ENCODE data around the gene MACROD1. TPM values are rescaled to one million over a fixed set of nuclear protein-coding genes. Genes with fewer than 3 reads are reported as not detected.
A peak's percentile ranks its signal among the peaks of the same experiment; 100 is the strongest.

MACROD1 gene
- total and polyA plus RNA-seq, 2 of the 13 experiments (the other 11 are each of a cell fraction or from before 2014, with no cell fraction given): 23.1 to 34.5 TPM

DNA sequence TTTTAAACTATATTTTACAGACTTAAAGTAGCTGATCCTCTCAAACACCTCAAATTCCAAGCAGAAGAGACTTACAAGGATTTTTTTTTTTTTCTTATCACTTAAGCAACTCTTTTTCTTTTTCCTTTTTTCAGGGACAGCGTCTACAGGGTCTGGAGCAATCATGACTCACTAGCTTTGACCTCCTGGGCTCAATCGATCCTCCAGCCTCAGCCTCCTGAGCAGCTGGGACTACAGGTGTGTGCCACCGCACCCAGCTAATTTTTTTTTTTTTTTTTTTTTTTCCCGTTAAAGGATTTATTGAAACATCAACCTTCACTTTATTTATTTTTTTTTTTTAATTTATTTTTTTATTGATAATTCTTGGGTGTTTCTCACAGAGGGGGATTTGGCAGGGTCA is 4.5 kb upstream of the MACROD1 start (continued):
- TF ChIP-seq HNRNPK (IDR thresholded peaks at IDR 0.05; ENCODE audit: low read depth, low read length, poor library complexity, severe bottlenecking) (no peak), ZFP62 (CRISPR knock-in tag; IDR thresholded peaks at IDR 0.05) (no peak)

DNA sequence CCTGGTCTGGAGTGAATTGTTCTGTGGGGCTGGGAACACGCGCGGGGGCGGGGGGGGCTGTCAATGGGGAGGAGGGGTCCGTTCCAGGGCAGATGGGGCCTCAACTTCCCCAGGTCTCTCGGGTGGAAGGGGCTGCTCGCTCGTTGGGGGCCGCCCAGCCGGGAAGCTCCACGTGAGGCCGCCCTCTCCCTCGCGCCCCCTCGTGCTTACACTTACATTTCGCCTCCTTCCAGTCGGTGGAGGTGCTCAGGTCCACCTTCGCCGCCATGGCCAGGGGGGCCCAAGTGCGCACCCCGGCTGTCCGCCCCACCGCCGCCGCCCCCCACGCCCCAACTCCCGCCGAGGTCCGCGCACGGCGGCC is 452 bp downstream of the MACROD1 start:
- CTCF ChIA-PET (ENCODE audit: low intra/inter-chr PET ratio, low total read pairs): no interaction called here
- ATAC-seq (peak; percentile 27), FAIRE-seq (no peak), DNase-seq (ENCODE audit: low spot score) (no peak)
- H3K4me3 ChIP-seq (replicated peaks in 1 of 3; ENCODE audit: insufficient read depth in 1 of 3, low read depth in 2 of 3, low read length in 3 of 3): peak overlapping the region; percentile 55 to 94 (median 94); a peak in 5 of 6 replicates
- H3K27me3 ChIP-seq (ENCODE audit: control insufficient read depth in 1 of 2, insufficient read depth in 2 of 2, low read length in 2 of 2): no peaks in the 10 kb centered on the region; a peak in 1 of 5 replicates
- H3K4me1 ChIP-seq (ENCODE audit: insufficient read depth, low read length): peaks cover 42% of the 10 kb centered on the region
- H3K36me3 ChIP-seq (replicated peaks in 1 of 2; ENCODE audit: control insufficient read depth in 1 of 2, insufficient read depth in 2 of 2, low read length in 2 of 2): no peaks in the 10 kb centered on the region
- TF ChIP-seq FLYWCH1 (CRISPR knock-in tag; IDR thresholded peaks at IDR 0.05) (0 out of 2 replicates have a peak, but pooled peaks have one; percentile 54), SIX1 (CRISPR knock-in tag; IDR thresholded peaks at IDR 0.05; ENCODE audit: borderline replicate concordance) (no peak), ETV6 (CRISPR knock-in tag; conservative IDR thresholded peaks at IDR 0.05) (no peak), ZC3H13 (CRISPR knock-in tag; IDR thresholded peaks at IDR 0.05) (0 out of 2 replicates have a peak, but pooled peaks have one; percentile 1), HES4 (CRISPR knock-in tag; IDR thresholded peaks at IDR 0.05; ENCODE audit: borderline replicate concordance) (0 out of 2 replicates have a peak, but pooled peaks have one; percentile 50), NR2F6 (IDR thresholded peaks at IDR 0.05) (no peak), NR2F6 (CRISPR knock-in tag; IDR thresholded peaks at IDR 0.05) (0 out of 2 replicates have a peak, but pooled peaks have one; percentile 2), RFX5 (IDR thresholded peaks at IDR 0.05; ENCODE audit: low read depth, low read length) (no peak), ATM (IDR thresholded peaks at IDR 0.05; ENCODE audit: borderline replicate concordance) (no peak), TCF12 (IDR thresholded peaks at IDR 0.05) (no peak), TCF12 (CRISPR knock-in tag; IDR thresholded peaks at IDR 0.05) (0 out of 2 replicates have a peak, but pooled peaks have one; percentile 5), ZBTB7A (CRISPR knock-in tag; IDR thresholded peaks at IDR 0.05) (0 out of 2 replicates have a peak, but pooled peaks have one; percentile 11), ATAD3A (CRISPR knock-in tag; IDR thresholded peaks at IDR 0.05) (no peak), ZNF24 (IDR thresholded peaks at IDR 0.05) (no peak)
- TF ChIP-seq, protein P1, sequence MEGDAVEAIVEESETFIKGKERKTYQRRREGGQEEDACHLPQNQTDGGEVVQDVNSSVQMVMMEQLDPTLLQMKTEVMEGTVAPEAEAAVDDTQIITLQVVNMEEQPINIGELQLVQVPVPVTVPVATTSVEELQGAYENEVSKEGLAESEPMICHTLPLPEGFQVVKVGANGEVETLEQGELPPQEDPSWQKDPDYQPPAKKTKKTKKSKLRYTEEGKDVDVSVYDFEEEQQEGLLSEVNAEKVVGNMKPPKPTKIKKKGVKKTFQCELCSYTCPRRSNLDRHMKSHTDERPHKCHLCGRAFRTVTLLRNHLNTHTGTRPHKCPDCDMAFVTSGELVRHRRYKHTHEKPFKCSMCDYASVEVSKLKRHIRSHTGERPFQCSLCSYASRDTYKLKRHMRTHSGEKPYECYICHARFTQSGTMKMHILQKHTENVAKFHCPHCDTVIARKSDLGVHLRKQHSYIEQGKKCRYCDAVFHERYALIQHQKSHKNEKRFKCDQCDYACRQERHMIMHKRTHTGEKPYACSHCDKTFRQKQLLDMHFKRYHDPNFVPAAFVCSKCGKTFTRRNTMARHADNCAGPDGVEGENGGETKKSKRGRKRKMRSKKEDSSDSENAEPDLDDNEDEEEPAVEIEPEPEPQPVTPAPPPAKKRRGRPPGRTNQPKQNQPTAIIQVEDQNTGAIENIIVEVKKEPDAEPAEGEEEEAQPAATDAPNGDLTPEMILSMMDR (CRISPR knock-in tag; IDR thresholded peaks at IDR 0.05): peak; percentile 49
- TF ChIP-seq, protein P2, sequence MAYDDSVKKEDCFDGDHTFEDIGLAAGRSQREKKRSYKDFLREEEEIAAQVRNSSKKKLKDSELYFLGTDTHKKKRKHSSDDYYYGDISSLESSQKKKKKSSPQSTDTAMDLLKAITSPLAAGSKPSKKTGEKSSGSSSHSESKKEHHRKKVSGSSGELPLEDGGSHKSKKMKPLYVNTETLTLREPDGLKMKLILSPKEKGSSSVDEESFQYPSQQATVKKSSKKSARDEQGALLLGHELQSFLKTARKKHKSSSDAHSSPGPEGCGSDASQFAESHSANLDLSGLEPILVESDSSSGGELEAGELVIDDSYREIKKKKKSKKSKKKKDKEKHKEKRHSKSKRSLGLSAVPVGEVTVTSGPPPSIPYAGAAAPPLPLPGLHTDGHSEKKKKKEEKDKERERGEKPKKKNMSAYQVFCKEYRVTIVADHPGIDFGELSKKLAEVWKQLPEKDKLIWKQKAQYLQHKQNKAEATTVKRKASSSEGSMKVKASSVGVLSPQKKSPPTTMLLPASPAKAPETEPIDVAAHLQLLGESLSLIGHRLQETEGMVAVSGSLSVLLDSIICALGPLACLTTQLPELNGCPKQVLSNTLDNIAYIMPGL (CRISPR knock-in tag; IDR thresholded peaks at IDR 0.05; ENCODE audit: borderline replicate concordance in 1 of 2, low read depth in 1 of 2): no peak
- TF ChIP-seq, protein P3, sequence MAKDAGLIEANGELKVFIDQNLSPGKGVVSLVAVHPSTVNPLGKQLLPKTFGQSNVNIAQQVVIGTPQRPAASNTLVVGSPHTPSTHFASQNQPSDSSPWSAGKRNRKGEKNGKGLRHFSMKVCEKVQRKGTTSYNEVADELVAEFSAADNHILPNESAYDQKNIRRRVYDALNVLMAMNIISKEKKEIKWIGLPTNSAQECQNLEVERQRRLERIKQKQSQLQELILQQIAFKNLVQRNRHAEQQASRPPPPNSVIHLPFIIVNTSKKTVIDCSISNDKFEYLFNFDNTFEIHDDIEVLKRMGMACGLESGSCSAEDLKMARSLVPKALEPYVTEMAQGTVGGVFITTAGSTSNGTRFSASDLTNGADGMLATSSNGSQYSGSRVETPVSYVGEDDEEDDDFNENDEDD (CRISPR knock-in tag; IDR thresholded peaks at IDR 0.05; ENCODE audit: borderline replicate concordance): 0 out of 2 replicates have a peak, but pooled peaks have one; percentile 5
- no peaks in the 10 kb centered on the region for H4K20me1 ChIP-seq (ENCODE audit: insufficient read depth, low read length)
- BruUV-seq (replicated peaks): no TSS peak
- H3K27ac ChIP-seq (ENCODE audit: extremely low read length, insufficient read depth, low read length): peak overlapping the region; percentile 89
- intact Hi-C loops (cut with micrococcal nuclease; ENCODE audit: unreplicated experiment): no loop called here
- peak overlapping the region; percentile 93 for H3K9ac ChIP-seq (ENCODE audit: insufficient read depth, low read depth, low read length)
- H3K79me2 ChIP-seq (ENCODE audit: insufficient read depth, low read length): peaks cover 17% of the 10 kb centered on the region
- no peak overlapping the region for H2AFZ ChIP-seq (ENCODE audit: low read length)
- no peaks in the 10 kb centered on the region for H3K9me3 ChIP-seq (ENCODE audit: low read length)
- in situ Hi-C loops (cut with HindIII; ENCODE audit: extremely low pct_ligation_motif_present, low pct_unique_long_range_greater_than_20kb): no loop called here
- H3K4me2 ChIP-seq (ENCODE audit: low read depth, low read length): peak overlapping the region; percentile 88
- WGBS (ENCODE audit: low lambda C conversion rate): 0% methylated on average over 7 of the region's 32 CpGs
- POLR2A ChIA-PET: interaction anchor here (0.7 to 3.5 kb wide), 5 partner anchors 16 to 135 kb away, joined by 3 to 31 read pairs (median 5); partner anchors contain the start of genes CATSPERZ, FKBP2 and STIP1

Data from HepG2 (cell line).